Measurements from ENCODE around the gene SPATS2.

GRCh38 chr12:49470986-49471385 lies 103.7 kb downstream of the SPATS2 start:
- TF ChIP-seq CTCF (IDR thresholded peaks at IDR 0.05 in 4 of 5, conservative IDR thresholded peaks at IDR 0.05 in 1 of 5) (no peak), POLR2A (IDR thresholded peaks at IDR 0.05) (no peak)
